Caco-2 (cell line): ENCODE data around the gene SNRNP200. TPM values are rescaled to one million over a fixed set of nuclear protein-coding genes. Genes with fewer than 3 reads are reported as not detected.

Experiments
- BruUV-seq: library from RNA; stranded (reverse); fragments of 400-500 nt; replicated peaks from 2 replicates; lab custom pipeline; 2021; lab: Mats Ljungman, UMichigan
- CTCF ChIA-PET: fragments of 300-600 bp; sonication (Branson Sonifier 250); formaldehyde crosslinking; loops from one replicate; lab custom pipeline; 2022; ENCODE audit warnings: antibody characterized with exemption; lab: Charles Lee
- POLR2A ChIA-PET: fragments of 300-600 bp; sonication (Branson Sonifier 250); formaldehyde crosslinking; loops from one replicate; lab custom pipeline; 2022; ENCODE audit warnings: antibody characterized with exemption; lab: Charles Lee
- DNase-seq, 2 experiments: peaks; one replicate each; pipeline versions ENCODE4 v3.0.0 to v3.0.0-alpha.2; 2020 to 2022
- H3K27me3 ChIP-seq: replicated peaks from 2 replicates; pipeline ENCODE4 v1.6.0; 2011; ENCODE audit warnings: low read length; ENCODE audit not compliant: control insufficient read depth, insufficient read depth
- H3K36me3 ChIP-seq: 2 replicates; pipeline ENCODE4 v1.5.1; 2011; ENCODE audit warnings: low read length; ENCODE audit not compliant: control insufficient read depth, insufficient read depth
- H3K4me1 ChIP-seq: fragments of 250-450 bp; sonication (Bioruptor Pico); 2 replicates; pipeline ENCODE4 v1.5.1; 2020; ENCODE audit warnings: mild to moderate bottlenecking
- H3K4me3 ChIP-seq: 2 replicates; pipeline ENCODE4 v1.5.1; 2011; ENCODE audit warnings: low read depth, mild to moderate bottlenecking, control low read depth, low read length
- H3K9me3 ChIP-seq: fragments of 250-450 bp; sonication (Bioruptor Pico); 2 replicates; pipeline ENCODE4 v1.5.1; 2020; ENCODE audit warnings: mild to moderate bottlenecking, moderate library complexity
- H3K27ac Mint-ChIP-seq: one replicate; pipeline ENCODE4 v1.8.0; 2022; ENCODE audit warnings: mixed read lengths; ENCODE audit not compliant: unreplicated experiment
- H3K27me3 Mint-ChIP-seq: one replicate; pipeline ENCODE4 v1.8.0; 2022; ENCODE audit warnings: mixed read lengths; ENCODE audit not compliant: insufficient read depth, unreplicated experiment
- H3K36me3 Mint-ChIP-seq: one replicate; pipeline ENCODE4 v1.8.0; 2022; ENCODE audit warnings: mild to moderate bottlenecking, mixed read lengths; ENCODE audit not compliant: insufficient read depth, unreplicated experiment
- H3K4me1 Mint-ChIP-seq: one replicate; pipeline ENCODE4 v1.8.0; 2022; ENCODE audit warnings: low read depth, mixed read lengths; ENCODE audit not compliant: unreplicated experiment
- H3K4me3 Mint-ChIP-seq: one replicate; pipeline ENCODE4 v1.8.0; 2022; ENCODE audit warnings: mild to moderate bottlenecking, moderate library complexity, mixed read lengths; ENCODE audit not compliant: unreplicated experiment
- H3K9me3 Mint-ChIP-seq: one replicate; pipeline ENCODE4 v1.8.0; 2022; ENCODE audit warnings: mixed read lengths; ENCODE audit not compliant: unreplicated experiment
- intact Hi-C: fragments of 100-400 bp; cut with micrococcal nuclease; formaldehyde crosslinking; loops from one replicate; pipeline ENCODE4 v1.10.0; 2022; ENCODE audit not compliant: unreplicated experiment
- total RNA-seq: library from RNA; stranded (reverse); gene quantifications from 2 replicates; pipeline ENCODE4 v1.2.3, GENCODE V29; 2022
- TF ChIP-seq, protein P1 (sequence below), 2 experiments: fragments of 200-600 bp in 1 of 2; IDR thresholded peaks; 1 replicate in 1 of 2; 2 replicates in 1 of 2; pipeline versions ENCODE4 v1.5.1 to v1.8.0; 2011 to 2022; ENCODE audit warnings: antibody characterized with exemption in 1 of 2, control low read depth in 1 of 2, inconsistent platforms in 1 of 2, low read depth in 1 of 2, low read length in 1 of 2, mild to moderate bottlenecking in 1 of 2, moderate library complexity in 1 of 2; ENCODE audit not compliant: insufficient read depth in 1 of 2, severe bottlenecking in 1 of 2, unreplicated experiment in 1 of 2

The SNRNP200 gene
- total RNA-seq, 1 experiment from 2014 or later = 240 TPM

DNA sequence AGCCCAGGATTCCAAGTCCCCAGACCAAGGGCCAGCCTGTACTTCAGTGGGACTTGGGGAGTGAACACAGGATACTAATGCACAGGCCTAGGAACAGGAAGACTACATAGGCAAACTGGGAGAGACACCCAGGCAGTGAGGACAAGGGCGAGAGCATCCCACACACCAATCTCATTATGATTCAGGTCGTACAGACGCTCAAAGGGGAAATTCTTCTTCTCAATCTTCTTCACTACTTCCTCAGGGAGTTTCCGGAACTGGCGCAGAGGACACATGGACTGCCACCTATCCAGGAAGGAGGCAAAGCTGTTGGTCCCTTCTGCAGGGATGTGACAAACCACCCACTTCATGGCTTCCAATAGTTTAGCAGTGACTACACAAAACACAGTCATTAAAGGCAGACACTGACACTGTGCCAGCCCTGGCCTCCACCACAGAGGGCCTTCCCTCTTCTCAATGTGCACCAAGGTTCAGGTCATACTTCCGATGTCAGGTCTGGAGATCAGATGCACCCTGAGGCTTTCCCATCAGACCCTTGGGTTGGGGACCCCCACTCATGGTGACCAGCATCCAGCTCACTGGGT is 18.0 kb downstream of the SNRNP200 start:
- Mint-ChIP-seq H3K27me3 (no peaks in the 10 kb centered on the region), H3K4me1 (no peaks in the 10 kb centered on the region), H3K9me3 (no peaks in the 10 kb centered on the region), H3K4me3 (no peak overlapping the region), H3K36me3 (peaks cover 88% of the 10 kb centered on the region), H3K27ac (no peak overlapping the region)
- ChIA-PET CTCF (no interaction called here), POLR2A (no interaction called here)
- H3K4me3 ChIP-seq = no peak overlapping the region
- no peaks in the 10 kb centered on the region for H3K9me3 ChIP-seq
- H3K27me3 ChIP-seq = no peaks in the 10 kb centered on the region
- intact Hi-C loops = no loop called here
- BruUV-seq = no TSS peak
- peaks cover 16% of the 10 kb centered on the region for H3K36me3 ChIP-seq
- TF ChIP-seq, protein P1, sequence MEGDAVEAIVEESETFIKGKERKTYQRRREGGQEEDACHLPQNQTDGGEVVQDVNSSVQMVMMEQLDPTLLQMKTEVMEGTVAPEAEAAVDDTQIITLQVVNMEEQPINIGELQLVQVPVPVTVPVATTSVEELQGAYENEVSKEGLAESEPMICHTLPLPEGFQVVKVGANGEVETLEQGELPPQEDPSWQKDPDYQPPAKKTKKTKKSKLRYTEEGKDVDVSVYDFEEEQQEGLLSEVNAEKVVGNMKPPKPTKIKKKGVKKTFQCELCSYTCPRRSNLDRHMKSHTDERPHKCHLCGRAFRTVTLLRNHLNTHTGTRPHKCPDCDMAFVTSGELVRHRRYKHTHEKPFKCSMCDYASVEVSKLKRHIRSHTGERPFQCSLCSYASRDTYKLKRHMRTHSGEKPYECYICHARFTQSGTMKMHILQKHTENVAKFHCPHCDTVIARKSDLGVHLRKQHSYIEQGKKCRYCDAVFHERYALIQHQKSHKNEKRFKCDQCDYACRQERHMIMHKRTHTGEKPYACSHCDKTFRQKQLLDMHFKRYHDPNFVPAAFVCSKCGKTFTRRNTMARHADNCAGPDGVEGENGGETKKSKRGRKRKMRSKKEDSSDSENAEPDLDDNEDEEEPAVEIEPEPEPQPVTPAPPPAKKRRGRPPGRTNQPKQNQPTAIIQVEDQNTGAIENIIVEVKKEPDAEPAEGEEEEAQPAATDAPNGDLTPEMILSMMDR (IDR thresholded peaks at IDR 0.05; ENCODE audit: insufficient read depth in 1 of 2, low read depth in 1 of 2, low read length in 1 of 2, severe bottlenecking in 1 of 2, unreplicated experiment in 1 of 2) = no peak
- H3K4me1 ChIP-seq = no peaks in the 10 kb centered on the region
- DNase-seq = no peak

DNA sequence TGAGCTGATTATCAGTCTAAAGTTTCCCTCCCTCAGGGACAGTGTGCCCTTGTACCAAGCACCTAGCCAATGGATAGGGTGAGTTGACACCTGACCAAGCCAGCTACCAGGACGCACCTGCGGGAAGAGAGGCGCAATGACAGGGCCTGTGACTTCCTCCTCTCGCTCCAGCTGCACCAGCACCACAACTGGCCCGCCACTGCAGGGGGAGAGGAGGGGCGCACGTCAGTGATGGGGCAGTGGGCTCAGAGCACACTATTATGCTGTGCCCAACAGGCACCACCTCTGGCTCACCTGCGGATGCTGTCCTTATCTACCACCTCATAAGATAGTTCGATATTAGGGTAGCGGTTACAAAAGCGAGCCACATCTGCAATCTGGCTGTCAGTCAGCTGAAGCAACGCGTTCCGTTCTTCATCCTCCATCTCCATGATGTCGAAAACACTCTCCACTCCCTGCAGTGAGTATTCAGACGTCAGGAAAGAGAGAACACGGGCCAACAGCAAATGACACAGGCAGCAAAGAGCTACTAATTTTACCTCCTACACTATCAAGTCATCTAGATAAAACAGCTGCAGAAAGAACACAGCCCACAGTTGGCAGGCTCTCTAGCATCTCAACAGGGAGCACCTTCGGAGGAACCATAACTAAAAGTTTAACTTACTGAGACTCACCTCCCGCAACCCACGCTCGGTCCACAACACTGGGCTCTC is 28.4 kb downstream of the SNRNP200 start:
- no peak for DNase-seq
- H3K27ac Mint-ChIP-seq = no peak overlapping the region
- CTCF ChIA-PET = no interaction called here
- no peaks in the 10 kb centered on the region for H3K4me1 Mint-ChIP-seq
- H3K36me3 Mint-ChIP-seq = peaks cover 92% of the 10 kb centered on the region
- H3K4me3 ChIP-seq = no peak overlapping the region
- H3K27me3 Mint-ChIP-seq = no peaks in the 10 kb centered on the region
- H3K36me3 ChIP-seq = peaks cover 17% of the 10 kb centered on the region
- POLR2A ChIA-PET = no interaction called here
- H3K9me3 Mint-ChIP-seq = no peaks in the 10 kb centered on the region
- BruUV-seq = no TSS peak
- no peaks in the 10 kb centered on the region for H3K9me3 ChIP-seq
- H3K4me1 ChIP-seq = no peaks in the 10 kb centered on the region
- no peak overlapping the region for H3K4me3 Mint-ChIP-seq
- no peaks in the 10 kb centered on the region for H3K27me3 ChIP-seq
- TF ChIP-seq, protein P1 (IDR thresholded peaks at IDR 0.05; ENCODE audit: insufficient read depth in 1 of 2, low read depth in 1 of 2, low read length in 1 of 2, severe bottlenecking in 1 of 2, unreplicated experiment in 1 of 2) = no peak
- intact Hi-C loops = no loop called here

DNA sequence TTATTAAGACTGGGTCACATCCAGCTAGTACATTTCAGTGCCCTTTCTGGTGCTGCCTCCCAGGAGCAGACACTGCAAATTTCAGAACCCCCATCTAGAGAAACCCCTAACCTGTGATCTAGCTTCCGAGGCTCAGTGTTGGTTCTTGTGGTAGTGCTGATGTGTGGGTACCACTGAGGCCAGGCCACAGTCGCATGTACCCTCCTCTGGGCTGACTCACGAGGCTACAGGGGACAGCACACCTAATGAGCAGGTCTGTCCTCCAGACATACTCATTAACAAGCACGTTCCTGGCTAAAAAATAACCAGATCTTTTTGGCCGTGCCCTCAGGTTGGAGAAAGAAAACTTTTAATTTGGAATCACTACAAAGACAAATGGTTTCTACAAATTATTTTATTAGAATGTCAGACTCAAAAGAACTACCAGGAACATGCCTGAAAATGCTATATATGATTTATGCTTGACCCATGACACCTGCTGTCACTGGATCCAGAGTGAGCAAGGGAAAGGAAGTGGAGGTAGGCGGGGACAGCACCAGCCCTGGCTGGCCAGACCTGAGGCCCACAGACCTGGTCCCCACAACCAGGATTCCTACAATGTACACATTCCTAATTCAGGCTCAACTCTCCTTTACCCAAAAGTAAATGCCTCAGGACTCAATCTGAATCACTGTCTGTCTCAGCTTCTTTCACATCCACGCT is 30.8 kb downstream of the SNRNP200 start:
- no peak overlapping the region for H3K4me3 Mint-ChIP-seq
- POLR2A ChIA-PET = no interaction called here
- Histone ChIP-seq H3K4me1 (no peaks in the 10 kb centered on the region), H3K36me3 (peaks cover 14% of the 10 kb centered on the region), H3K27me3 (no peaks in the 10 kb centered on the region), H3K9me3 (no peaks in the 10 kb centered on the region), H3K4me3 (no peak overlapping the region)
- H3K36me3 Mint-ChIP-seq = peaks cover 91% of the 10 kb centered on the region
- CTCF ChIA-PET = no interaction called here
- no peaks in the 10 kb centered on the region for H3K4me1 Mint-ChIP-seq
- no peak overlapping the region for H3K27ac Mint-ChIP-seq
- TF ChIP-seq, protein P1 (IDR thresholded peaks at IDR 0.05; ENCODE audit: insufficient read depth in 1 of 2, low read depth in 1 of 2, low read length in 1 of 2, severe bottlenecking in 1 of 2, unreplicated experiment in 1 of 2) = no peak
- TSS peak; percentile 42 for BruUV-seq
- H3K27me3 Mint-ChIP-seq = no peaks in the 10 kb centered on the region
- intact Hi-C loops = no loop called here
- no peaks in the 10 kb centered on the region for H3K9me3 Mint-ChIP-seq
- no peak for DNase-seq
